IMR-90 (cell line): ENCODE data around the gene EDA. TPM values are rescaled to one million over a fixed set of nuclear protein-coding genes. Genes with fewer than 3 reads are reported as not detected.

Experiments
- ATAC-seq: fragments of 200-7000 bp; cut with Tn5 transposase; 2 replicates; pipeline ENCODE4 v1.9.1; 2020; ENCODE audit warnings: low read depth, mild to moderate bottlenecking, moderate library complexity
- BruUV-seq: library from RNA; stranded (reverse); fragments of 400-500 nt; replicated peaks from 2 replicates; lab custom pipeline; 2021; lab: Mats Ljungman, UMichigan
- CTCF ChIA-PET: fragments of 300-600 bp; formaldehyde crosslinking; extraction: SDS; loops from one replicate; lab custom pipeline; 2021; ENCODE audit warnings: antibody characterized with exemption; lab: Yijun Ruan, JAX
- POLR2A ChIA-PET: fragments of 300-600 bp; sonication (Branson Sonifier 250); formaldehyde crosslinking; loops from one replicate; lab custom pipeline; 2022; ENCODE audit warnings: antibody characterized with exemption; ENCODE audit not compliant: unreplicated experiment; lab: Charles Lee
- DNase-seq: peaks from one replicate; pipeline ENCODE4 v3.0.0; 2013
- H2AFZ ChIP-seq: replicated peaks from 2 replicates; pipeline ENCODE3; 2013; ENCODE audit warnings: low read length, mild to moderate bottlenecking; ENCODE audit not compliant: poor library complexity
- H2AK5ac ChIP-seq: 2 replicates; pipeline ENCODE4 v1.6.1; 2013; ENCODE audit warnings: low read depth, low read length, inconsistent platforms
- H2AK9ac ChIP-seq: replicated peaks from 2 replicates; pipeline ENCODE3; 2013; ENCODE audit warnings: mild to moderate bottlenecking, low read depth, low read length, moderate library complexity; ENCODE audit not compliant: poor library complexity
- H2BK120ac ChIP-seq: 2 replicates; pipeline ENCODE4 v1.6.1; 2013; ENCODE audit warnings: low read depth, low read length, inconsistent platforms
- H2BK15ac ChIP-seq: 3 replicates; pipeline ENCODE4 v1.6.1; 2013; ENCODE audit warnings: low read depth, low read length, inconsistent platforms
- H2BK20ac ChIP-seq: 2 replicates; pipeline ENCODE4 v1.6.1; 2013; ENCODE audit warnings: low read depth, mild to moderate bottlenecking, inconsistent platforms, low read length, moderate library complexity
- H2BK5ac ChIP-seq: 2 replicates; pipeline ENCODE4 v1.6.1; 2013; ENCODE audit warnings: mild to moderate bottlenecking, low read depth, low read length, inconsistent platforms; ENCODE audit not compliant: poor library complexity, severe bottlenecking
- H3K14ac ChIP-seq: replicated peaks from 2 replicates; pipeline ENCODE4 v1.6.1; 2013; ENCODE audit warnings: low read depth, low read length, inconsistent platforms
- H3K18ac ChIP-seq: 2 replicates; pipeline ENCODE4 v1.6.1; 2013; ENCODE audit warnings: low read depth, low read length, control low read depth
- H3K23ac ChIP-seq: 2 replicates; pipeline ENCODE4 v1.6.1; 2013; ENCODE audit warnings: low read depth, low read length, inconsistent platforms
- H3K27ac ChIP-seq: 2 replicates; pipeline ENCODE4 v1.5.1; 2013; ENCODE audit warnings: mild to moderate bottlenecking, control low read depth, low read length; ENCODE audit not compliant: insufficient read depth
- H3K27me3 ChIP-seq: 2 replicates; pipeline ENCODE4 v1.6.1; 2013; ENCODE audit warnings: low read length; ENCODE audit not compliant: control insufficient read depth, insufficient read depth
- H3K36me3 ChIP-seq: 2 replicates; pipeline ENCODE4 v1.6.1; 2013; ENCODE audit warnings: low read length, mixed read lengths; ENCODE audit not compliant: control insufficient read depth, insufficient read depth
- H3K4ac ChIP-seq: 2 replicates; pipeline ENCODE4 v1.6.1; 2013; ENCODE audit warnings: low read depth, low read length, inconsistent platforms
- H3K4me1 ChIP-seq: 2 replicates; pipeline ENCODE4 v1.6.1; 2013; ENCODE audit warnings: low read length, mixed read lengths; ENCODE audit not compliant: control insufficient read depth, insufficient read depth
- H3K4me2 ChIP-seq: 2 replicates; pipeline ENCODE4 v1.6.1; 2013; ENCODE audit warnings: low read depth, mild to moderate bottlenecking, control low read depth, low read length, moderate library complexity
- H3K4me3 ChIP-seq: 2 replicates; pipeline ENCODE4 v1.5.1; 2013; ENCODE audit warnings: low read depth, mild to moderate bottlenecking, control low read depth, low read length, moderate library complexity; ENCODE audit not compliant: insufficient read depth
- H3K56ac ChIP-seq: 2 replicates; pipeline ENCODE4 v1.6.1; 2013; ENCODE audit warnings: low read length, inconsistent platforms; ENCODE audit not compliant: insufficient read depth; ENCODE audit errors: extremely low read depth
- H3K79me1 ChIP-seq, 2 experiments: 2 replicates each; pipeline ENCODE4 v1.6.1; 2013; ENCODE audit warnings: low read length in 2 of 2, inconsistent platforms in 1 of 2, low read depth in 1 of 2
- H3K9ac ChIP-seq: 2 replicates; pipeline ENCODE4 v1.6.1; 2013; ENCODE audit warnings: low read depth, low read length, control low read depth
- H3K9me1 ChIP-seq: 2 replicates; pipeline ENCODE4 v1.6.1; 2013; ENCODE audit warnings: low read length, inconsistent platforms; ENCODE audit not compliant: insufficient read depth
- H3K9me3 ChIP-seq: 2 replicates; pipeline ENCODE4 v1.6.1; 2013; ENCODE audit warnings: low read length; ENCODE audit not compliant: control insufficient read depth, insufficient read depth
- H4K20me1 ChIP-seq: 2 replicates; pipeline ENCODE4 v1.6.1; 2013; ENCODE audit warnings: low read length, inconsistent platforms; ENCODE audit not compliant: insufficient read depth
- H4K5ac ChIP-seq: 2 replicates; pipeline ENCODE4 v1.6.1; 2013; ENCODE audit warnings: mild to moderate bottlenecking, low read depth, low read length, control low read depth
- H4K8ac ChIP-seq, 2 experiments: 2 replicates each; pipeline ENCODE4 v1.6.1; 2013; ENCODE audit warnings: low read depth in 2 of 2, low read length in 2 of 2, control low read depth in 1 of 2, inconsistent platforms in 1 of 2
- H4K91ac ChIP-seq: 2 replicates; pipeline ENCODE4 v1.6.1; 2013; ENCODE audit warnings: low read depth, low read length, inconsistent platforms; ENCODE audit not compliant: insufficient read depth
- CEBPB ChIP-seq: IDR thresholded peaks from 2 replicates; pipeline ENCODE4 v1.6.1; 2012; ENCODE audit warnings: low read depth, low read length, improper control_type of control experiment
- CHD1 ChIP-seq: IDR thresholded peaks from 2 replicates; pipeline ENCODE4 v1.6.1; 2012; ENCODE audit warnings: low read depth, low read length, improper control_type of control experiment
- FOS ChIP-seq: fragments of 150-350 bp; IDR thresholded peaks from 2 replicates; pipeline ENCODE4 v1.6.1; 2016; ENCODE audit warnings: low read depth, low read length
- MAFK ChIP-seq: IDR thresholded peaks from 2 replicates; pipeline ENCODE4 v1.6.1; 2012; ENCODE audit warnings: low read depth, low read length, improper control_type of control experiment
- MXI1 ChIP-seq: IDR thresholded peaks from 2 replicates; pipeline ENCODE4 v1.6.1; 2012; ENCODE audit warnings: low read depth, mild to moderate bottlenecking, low read length, moderate library complexity, borderline replicate concordance
- NFE2L2 ChIP-seq: fragments of 150-350 bp; IDR thresholded peaks from 2 replicates; pipeline ENCODE4 v1.6.1; 2016; ENCODE audit warnings: low read depth, mild to moderate bottlenecking, low read length
- POLR2A ChIP-seq: IDR thresholded peaks from 2 replicates; pipeline ENCODE4 v1.6.1; 2012; ENCODE audit warnings: mild to moderate bottlenecking, low read depth, low read length
- RCOR1 ChIP-seq: IDR thresholded peaks from 2 replicates; pipeline ENCODE4 v1.6.1; 2012; ENCODE audit warnings: mild to moderate bottlenecking, low read length, improper control_type of control experiment; ENCODE audit not compliant: insufficient replicate concordance
- WGBS, 2 experiments: methylation state at CpG; one replicate each; pipeline versions ENCODE4 v1.1.5 to v1.1.7; 2013; ENCODE audit warnings: missing lambda C conversion rate in 2 of 2; ENCODE audit not compliant: insufficient read length in 1 of 2; ENCODE audit errors: extremely low coverage in 2 of 2; 5-methylcytosine and 5-hydroxymethylcytosine counted together
- dilution Hi-C: fragments of 300-500 bp; cut with HindIII; formaldehyde crosslinking; loops from one replicate; pipeline ENCODE4 v1.14.3; 2018; ENCODE audit warnings: low sequenced_read_pairs; ENCODE audit not compliant: unreplicated experiment
- in situ Hi-C: fragments of 300-500 bp; cut with MboI; formaldehyde crosslinking; loops from 3 replicates; pipeline ENCODE4 v1.14.3; 2019; ENCODE audit warnings: low sequenced_read_pairs, inconsistent platforms, mixed read lengths
- intact Hi-C: fragments of 100-400 bp; cut with micrococcal nuclease; formaldehyde crosslinking; loops from 2 replicates; pipeline ENCODE4 v1.10.0; 2022
- polyA plus RNA-seq, 3 experiments: library from polyadenylated mRNA; depleted of rRNA; stranded (reverse); fragments of >200 nt; gene quantifications; 2 replicates each; pipeline ENCODE4 v1.2.3, GENCODE V29; 2012; ENCODE audit warnings: low replicate concordance in 1 of 3
- total RNA-seq: library from RNA; depleted of rRNA; stranded (reverse); fragments of >200 nt; gene quantifications from 2 replicates; pipeline ENCODE4 v1.2.3, GENCODE V29; 2012
- TF ChIP-seq, protein P1 (sequence below): fragments of 150-350 bp; IDR thresholded peaks from 2 replicates; pipeline ENCODE4 v1.6.1; 2017; ENCODE audit warnings: mild to moderate bottlenecking, antibody characterized with exemption, low read length, low read depth
- TF ChIP-seq, protein P2 (sequence below): conservative IDR thresholded peaks from 2 replicates; pipeline ENCODE4 v1.5.1; 2012; ENCODE audit warnings: mild to moderate bottlenecking, low read depth, low read length, improper control_type of control experiment

Gene EDA
- total and polyA plus RNA-seq, 2 of the 4 experiments (the other 2 are of a cell fraction): under 0.01 TPM; not detected in 1

DNA sequence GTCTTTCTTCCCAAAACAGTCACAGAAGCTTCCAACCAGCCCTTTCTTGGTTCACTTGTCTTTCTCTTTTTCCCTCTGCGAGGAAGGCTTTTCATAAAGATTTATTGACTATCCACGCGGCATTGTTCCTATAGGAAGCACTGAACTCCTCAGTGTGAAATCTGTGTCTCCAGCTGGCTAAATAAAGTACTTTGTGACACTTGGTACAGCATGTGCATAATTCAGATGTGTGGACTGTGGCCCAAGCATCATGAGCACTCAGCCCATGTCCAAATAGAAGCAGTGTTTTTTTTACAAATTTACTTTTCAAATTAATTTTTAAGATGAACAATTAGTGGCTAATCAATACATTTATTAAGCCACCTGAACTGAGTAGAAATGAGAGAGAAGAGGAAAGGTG lies 146.4 kb downstream of the EDA start:
- BruUV-seq: no TSS peak
- WGBS, 2 experiments: no CpG with 5 or more reads among the region's 3 CpGs

More for the DNA sequence above, 146.4 kb downstream of the EDA start:
- H3K27ac ChIP-seq: no peak overlapping the region
- H3K4me2 ChIP-seq: no peak overlapping the region
- H3K18ac ChIP-seq: no peak overlapping the region
- no peak overlapping the region for H2BK5ac ChIP-seq
- H2BK20ac ChIP-seq: no peak overlapping the region
- H2AFZ ChIP-seq: no peak overlapping the region
- no peak overlapping the region for H4K5ac ChIP-seq
- H2BK120ac ChIP-seq: no peak overlapping the region
- CTCF ChIA-PET: no interaction called here
- H3K4me1 ChIP-seq: no peaks in the 10 kb centered on the region
- H3K14ac ChIP-seq: no peak overlapping the region
- no peaks in the 10 kb centered on the region for H4K20me1 ChIP-seq
- H4K8ac ChIP-seq: no peak overlapping the region
- no peak overlapping the region for H3K4me3 ChIP-seq
- H3K56ac ChIP-seq: no peak overlapping the region
- H4K91ac ChIP-seq: no peak overlapping the region
- no peaks in the 10 kb centered on the region for H3K79me1 ChIP-seq
- no peak overlapping the region for H2AK5ac ChIP-seq
- TF ChIP-seq, protein P1, sequence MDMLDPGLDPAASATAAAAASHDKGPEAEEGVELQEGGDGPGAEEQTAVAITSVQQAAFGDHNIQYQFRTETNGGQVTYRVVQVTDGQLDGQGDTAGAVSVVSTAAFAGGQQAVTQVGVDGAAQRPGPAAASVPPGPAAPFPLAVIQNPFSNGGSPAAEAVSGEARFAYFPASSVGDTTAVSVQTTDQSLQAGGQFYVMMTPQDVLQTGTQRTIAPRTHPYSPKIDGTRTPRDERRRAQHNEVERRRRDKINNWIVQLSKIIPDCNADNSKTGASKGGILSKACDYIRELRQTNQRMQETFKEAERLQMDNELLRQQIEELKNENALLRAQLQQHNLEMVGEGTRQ: no peak
- TF ChIP-seq MAFK (no peak), MXI1 (no peak), NFE2L2 (no peak), CHD1 (no peak), FOS (no peak), RCOR1 (no peak), CEBPB (no peak), POLR2A (no peak)
- TF ChIP-seq, protein P2, sequence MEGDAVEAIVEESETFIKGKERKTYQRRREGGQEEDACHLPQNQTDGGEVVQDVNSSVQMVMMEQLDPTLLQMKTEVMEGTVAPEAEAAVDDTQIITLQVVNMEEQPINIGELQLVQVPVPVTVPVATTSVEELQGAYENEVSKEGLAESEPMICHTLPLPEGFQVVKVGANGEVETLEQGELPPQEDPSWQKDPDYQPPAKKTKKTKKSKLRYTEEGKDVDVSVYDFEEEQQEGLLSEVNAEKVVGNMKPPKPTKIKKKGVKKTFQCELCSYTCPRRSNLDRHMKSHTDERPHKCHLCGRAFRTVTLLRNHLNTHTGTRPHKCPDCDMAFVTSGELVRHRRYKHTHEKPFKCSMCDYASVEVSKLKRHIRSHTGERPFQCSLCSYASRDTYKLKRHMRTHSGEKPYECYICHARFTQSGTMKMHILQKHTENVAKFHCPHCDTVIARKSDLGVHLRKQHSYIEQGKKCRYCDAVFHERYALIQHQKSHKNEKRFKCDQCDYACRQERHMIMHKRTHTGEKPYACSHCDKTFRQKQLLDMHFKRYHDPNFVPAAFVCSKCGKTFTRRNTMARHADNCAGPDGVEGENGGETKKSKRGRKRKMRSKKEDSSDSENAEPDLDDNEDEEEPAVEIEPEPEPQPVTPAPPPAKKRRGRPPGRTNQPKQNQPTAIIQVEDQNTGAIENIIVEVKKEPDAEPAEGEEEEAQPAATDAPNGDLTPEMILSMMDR: no peak
- in situ Hi-C loops: no loop called here
- H3K4ac ChIP-seq: no peak overlapping the region
- no peak overlapping the region for H2BK15ac ChIP-seq
- no peaks in the 10 kb centered on the region for H3K9me3 ChIP-seq
- intact Hi-C loops: no loop called here
- DNase-seq (no peak), ATAC-seq (no peak)
- dilution Hi-C loops: no loop called here
- H3K27me3 ChIP-seq: peaks cover 1% of the 10 kb centered on the region; the same call in 1 of the 2 replicates
- H2AK9ac ChIP-seq: no peak overlapping the region
- no peaks in the 10 kb centered on the region for H3K36me3 ChIP-seq
- H3K9ac ChIP-seq: no peak overlapping the region
- no peak overlapping the region for H3K23ac ChIP-seq
- POLR2A ChIA-PET: no interaction called here
- H3K9me1 ChIP-seq: no peaks in the 10 kb centered on the region
